Body of pancreas (tissue), 4 donors: ENCODE measurements around the gene GPR146. TPM values are rescaled to one million over a fixed set of nuclear protein-coding genes. Genes with fewer than 3 reads are reported as not detected.

ENCODE experiments used
- ATAC-seq: fragments of 150-250 bp; one replicate; pipeline ENCODE4 v1.9.1; 2016
- DNase-seq, 4 donors: peaks; one replicate each; pipeline ENCODE4 v3.0.0-alpha.2; 2019
- H3K27ac ChIP-seq, 4 donors: fragments of 200-600 bp; sonication (generic); 1 replicate in 3 of 4; 2 replicates in 1 of 4; pipeline versions ENCODE4 v1.5.1 to v1.6.1; 2016 to 2019; ENCODE audit warnings: mild to moderate bottlenecking in 1 of 4, mixed read lengths in 1 of 4, moderate library complexity in 1 of 4
- H3K27me3 ChIP-seq, 2 donors: fragments of 200-600 bp; sonication (generic); one replicate each; pipeline ENCODE4 v1.6.0; 2016; ENCODE audit warnings: mild to moderate bottlenecking in 1 of 2
- H3K36me3 ChIP-seq, 2 donors: fragments of 200-600 bp; sonication (generic); replicated peaks in 1 of 2; 2 replicates each; pipeline ENCODE4 v1.5.1; 2016; ENCODE audit warnings: low read depth in 2 of 2; ENCODE audit not compliant: insufficient read depth in 1 of 2
- H3K4me1 ChIP-seq: fragments of 200-600 bp; sonication (generic); one replicate; pipeline ENCODE4 v1.6.0; 2016
- H3K4me3 ChIP-seq, 2 donors: fragments of 200-600 bp; sonication (generic); 1 replicate in 1 of 2; 2 replicates in 1 of 2; pipeline ENCODE4 v1.5.1; 2016 to 2019
- H3K9me3 ChIP-seq, 3 donors: fragments of 200-600 bp; sonication (generic); 1 replicate in 2 of 3; 2 replicates in 1 of 3; pipeline ENCODE4 v1.5.1; 2016
- CTCF ChIP-seq, 7 experiments: fragments of 450-650 bp in 4 of 7; fragments of 200-600 bp in 3 of 7; sonication (generic) in 3 of 7; IDR thresholded peaks; one replicate each; pipeline ENCODE4 v1.5.1; 2016 to 2019; ENCODE audit warnings: antibody characterized with exemption in 7 of 7
- POLR2A ChIP-seq, 3 donors: fragments of 450-650 bp; IDR thresholded peaks; one replicate each; pipeline ENCODE4 v1.6.1; 2016; ENCODE audit warnings: antibody characterized with exemption in 3 of 3, mild to moderate bottlenecking in 2 of 3
- WGBS, 2 donors: methylation state at CpG; one replicate each; pipeline ENCODE4 v1.1.5; 2017; 5-methylcytosine and 5-hydroxymethylcytosine counted together
- intact Hi-C: fragments of 100-400 bp; cut with DNase I; formaldehyde crosslinking; loops from one replicate; pipeline ENCODE4 v1.15.1; 2023
- total RNA-seq, 2 donors: library from RNA; depleted of rRNA; stranded (reverse); fragments of >200 nt; gene quantifications; one replicate each; pipeline ENCODE4 v1.1.0, GENCODE V29; 2016

Gene GPR146
- total RNA-seq, 2 donors from 2014 or later, result 8.8 to 11.2 TPM

GRCh38 chr7:1095621-1096155 lies 51.3 kb downstream of the GPR146 start:
- ATAC-seq, result no peak
- H3K9me3 ChIP-seq, result no peaks in the 10 kb centered on the region
- DNase-seq, result no peak
- intact Hi-C loops, result no loop called here
- H3K36me3 ChIP-seq, result no peaks in the 10 kb centered on the region
- no peaks in the 10 kb centered on the region for H3K27me3 ChIP-seq
- WGBS, 2 donors, result 79 to 87% methylated on average over 16 to 23 of the region's 23 CpGs
- no peak overlapping the region for H3K27ac ChIP-seq
- TF ChIP-seq CTCF (IDR thresholded peaks at IDR 0.05) (no peak), POLR2A (IDR thresholded peaks at IDR 0.05) (no peak)
- no peak overlapping the region for H3K4me3 ChIP-seq
- peaks cover 6% of the 10 kb centered on the region for H3K4me1 ChIP-seq

DNA sequence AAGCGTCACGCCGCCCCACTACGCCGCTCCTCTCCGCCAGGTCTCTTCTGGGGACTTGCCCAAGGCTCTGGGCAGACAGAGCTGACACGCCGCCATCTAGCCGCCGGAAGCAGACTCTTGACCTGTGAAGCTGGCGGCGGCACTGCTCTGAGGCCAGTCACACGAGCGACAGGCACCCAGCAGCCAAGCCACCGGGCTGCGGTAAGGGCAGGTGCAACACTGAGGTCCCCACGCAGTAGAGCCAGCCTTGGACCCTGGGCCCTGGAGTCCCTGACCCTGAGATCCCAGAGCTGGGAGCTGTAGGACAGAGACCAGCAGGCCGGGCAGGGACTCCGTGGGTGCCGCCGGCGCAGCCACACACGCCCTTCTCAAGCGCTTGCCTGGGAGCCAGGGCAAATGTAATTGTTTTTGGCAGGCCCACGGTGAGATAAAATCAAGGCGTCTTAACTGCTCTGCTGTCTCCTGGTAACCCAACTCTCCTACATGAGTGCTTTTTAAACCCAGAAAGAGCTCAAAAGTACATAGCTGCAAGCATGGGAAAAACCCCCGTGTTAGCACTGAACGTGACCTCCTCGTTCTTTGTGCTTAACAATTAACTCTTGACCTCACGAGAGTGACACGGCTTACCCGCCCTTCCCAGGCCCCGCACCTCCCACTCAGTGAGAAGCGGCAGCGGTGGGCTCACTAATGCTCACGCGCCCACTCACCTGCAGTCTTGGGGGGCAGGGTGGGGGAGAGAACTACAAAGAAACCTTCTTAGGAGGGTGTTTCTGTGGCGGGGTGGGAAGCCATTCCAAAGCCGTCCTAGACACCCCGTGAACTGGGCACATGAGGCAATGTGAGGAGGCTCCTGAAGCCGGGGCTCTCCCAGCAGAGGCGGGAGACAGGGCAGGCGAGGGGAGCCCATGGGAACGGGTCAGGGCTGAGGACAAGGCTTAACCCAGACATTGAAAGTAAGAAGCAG lies 52.1 kb downstream of the GPR146 start:
- no peak for ATAC-seq
- peak in 1 of 4 donors; percentile 40 for DNase-seq
- 63 to 76% methylated on average over 32 to 43 of the region's 44 CpGs for WGBS, 2 donors
- H3K9me3 ChIP-seq, result no peaks in the 10 kb centered on the region
- H3K27me3 ChIP-seq, result no peaks in the 10 kb centered on the region
- TF ChIP-seq CTCF (IDR thresholded peaks at IDR 0.05) (no peak), POLR2A (IDR thresholded peaks at IDR 0.05) (no peak)
- H3K4me3 ChIP-seq, result no peak overlapping the region
- intact Hi-C loops, result no loop called here
- no peaks in the 10 kb centered on the region for H3K36me3 ChIP-seq
- no peak overlapping the region for H3K27ac ChIP-seq
- peaks cover 9% of the 10 kb centered on the region for H3K4me1 ChIP-seq

GRCh38 chr7:1097120-1097504 lies 52.8 kb downstream of the GPR146 start:
- ATAC-seq (no peak), DNase-seq (no peak)
- intact Hi-C loops, result no loop called here
- TF ChIP-seq CTCF (IDR thresholded peaks at IDR 0.05), result no peak
- TF ChIP-seq POLR2A (IDR thresholded peaks at IDR 0.05), result no peak
- H3K4me3 ChIP-seq, result no peak overlapping the region
- WGBS, 2 donors, result 93% methylated on average over 8 to 13 of the region's 13 CpGs
- peaks cover 16% of the 10 kb centered on the region for H3K4me1 ChIP-seq
- H3K36me3 ChIP-seq, result no peaks in the 10 kb centered on the region
- H3K27me3 ChIP-seq, result no peaks in the 10 kb centered on the region
- H3K9me3 ChIP-seq, result no peaks in the 10 kb centered on the region
- no peak overlapping the region for H3K27ac ChIP-seq

GRCh38 chr7:1098243-1099153 lies 54.2 kb downstream of the GPR146 start:
- no peak for ATAC-seq
- 89 to 92% methylated on average over 40 to 43 of the region's 43 CpGs for whole genome bisulfite sequencing, 2 donors
- TF ChIP-seq POLR2A (IDR thresholded peaks at IDR 0.05), result no peak
- no peak for TF ChIP-seq CTCF (IDR thresholded peaks at IDR 0.05)
- no peaks in the 10 kb centered on the region for H3K27me3 ChIP-seq
- no peaks in the 10 kb centered on the region for H3K9me3 ChIP-seq
- DNase-seq, result no peak
- H3K36me3 ChIP-seq, result no peaks in the 10 kb centered on the region
- H3K4me1 ChIP-seq, result peaks cover 30% of the 10 kb centered on the region
- intact Hi-C loops, result no loop called here
- no peak overlapping the region for H3K27ac ChIP-seq
- H3K4me3 ChIP-seq, result no peak overlapping the region
